ENCODE data around the gene ROGDI. TPM values are rescaled to one million over a fixed set of nuclear protein-coding genes. Genes with fewer than 3 reads are reported as not detected.

ROGDI gene
- total and polyA plus RNA-seq, 2 donors (not counting 3 experiments of a cell fraction or from before 2014, with no cell fraction given) = 12.0 to 36.9 TPM

DNA sequence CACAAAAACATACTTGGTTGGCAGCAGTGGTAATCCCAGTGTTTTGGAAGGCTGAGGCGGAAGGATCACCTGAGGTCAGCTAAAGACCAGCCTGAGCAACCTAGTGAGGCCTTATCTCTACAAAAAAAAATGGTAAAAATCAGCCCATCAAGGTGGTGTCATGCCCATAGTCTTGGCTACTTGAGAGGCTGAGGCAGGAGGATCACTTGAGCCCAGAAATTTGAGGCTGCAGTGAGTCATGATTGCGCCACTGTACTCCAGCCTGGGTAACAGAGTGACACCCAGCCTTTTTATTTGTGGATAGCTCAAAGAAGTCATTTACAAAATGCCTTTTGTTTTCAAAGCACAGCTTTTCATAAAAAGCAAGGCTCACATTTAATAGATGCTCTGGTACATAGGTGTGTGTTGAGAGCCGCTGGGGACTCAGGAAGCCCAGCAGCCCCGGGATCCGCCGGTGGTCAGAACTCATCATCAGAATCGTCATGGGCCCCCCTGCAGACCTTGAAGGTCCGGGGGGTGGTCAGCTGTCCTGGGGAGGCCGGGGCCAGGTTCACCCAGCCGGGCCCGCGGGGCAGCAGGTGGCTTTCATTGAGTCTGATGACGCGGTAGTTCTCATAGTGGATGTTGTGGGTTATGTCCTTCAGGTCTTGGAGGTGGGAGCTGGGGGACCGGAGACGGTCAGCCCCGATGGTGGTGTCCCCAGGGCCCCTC is 24.9 kb downstream of the ROGDI start:
- FAIRE-seq (no peak), DNase-seq (ENCODE audit: low read depth, low spot score) (no peak)
- no peak for TF ChIP-seq GATA2 (IDR thresholded peaks at IDR 0.05; ENCODE audit: insufficient read depth, insufficient read length, low read depth, low read length)
- no peak for TF ChIP-seq FOS (IDR thresholded peaks at IDR 0.05; ENCODE audit: borderline replicate concordance, insufficient read depth, low read length)
- TF ChIP-seq, protein P1, sequence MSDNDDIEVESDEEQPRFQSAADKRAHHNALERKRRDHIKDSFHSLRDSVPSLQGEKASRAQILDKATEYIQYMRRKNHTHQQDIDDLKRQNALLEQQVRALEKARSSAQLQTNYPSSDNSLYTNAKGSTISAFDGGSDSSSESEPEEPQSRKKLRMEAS (IDR thresholded peaks at IDR 0.05; ENCODE audit: insufficient read depth, insufficient read length) = no peak
- TF ChIP-seq JUN (IDR thresholded peaks at IDR 0.05; ENCODE audit: borderline replicate concordance, insufficient read depth, insufficient read length, low read depth) = no peak
- TF ChIP-seq, protein P2, sequence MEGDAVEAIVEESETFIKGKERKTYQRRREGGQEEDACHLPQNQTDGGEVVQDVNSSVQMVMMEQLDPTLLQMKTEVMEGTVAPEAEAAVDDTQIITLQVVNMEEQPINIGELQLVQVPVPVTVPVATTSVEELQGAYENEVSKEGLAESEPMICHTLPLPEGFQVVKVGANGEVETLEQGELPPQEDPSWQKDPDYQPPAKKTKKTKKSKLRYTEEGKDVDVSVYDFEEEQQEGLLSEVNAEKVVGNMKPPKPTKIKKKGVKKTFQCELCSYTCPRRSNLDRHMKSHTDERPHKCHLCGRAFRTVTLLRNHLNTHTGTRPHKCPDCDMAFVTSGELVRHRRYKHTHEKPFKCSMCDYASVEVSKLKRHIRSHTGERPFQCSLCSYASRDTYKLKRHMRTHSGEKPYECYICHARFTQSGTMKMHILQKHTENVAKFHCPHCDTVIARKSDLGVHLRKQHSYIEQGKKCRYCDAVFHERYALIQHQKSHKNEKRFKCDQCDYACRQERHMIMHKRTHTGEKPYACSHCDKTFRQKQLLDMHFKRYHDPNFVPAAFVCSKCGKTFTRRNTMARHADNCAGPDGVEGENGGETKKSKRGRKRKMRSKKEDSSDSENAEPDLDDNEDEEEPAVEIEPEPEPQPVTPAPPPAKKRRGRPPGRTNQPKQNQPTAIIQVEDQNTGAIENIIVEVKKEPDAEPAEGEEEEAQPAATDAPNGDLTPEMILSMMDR (IDR thresholded peaks at IDR 0.05; ENCODE audit: extremely low read depth in 1 of 2, insufficient read depth in 1 of 2, low read depth in 1 of 2, low read length in 2 of 2) = no peak
- TF ChIP-seq EZH2 (IDR thresholded peaks at IDR 0.05; ENCODE audit: borderline replicate concordance, low read depth, low read length, severe bottlenecking) = no peak
- TF ChIP-seq MYC (IDR thresholded peaks at IDR 0.05; ENCODE audit: low read depth, low read length) = no peak
- TF ChIP-seq POLR2AphosphoS5 (IDR thresholded peaks at IDR 0.05; ENCODE audit: insufficient read depth, low read depth, low read length) = no peak
- CTCF ChIA-PET = no interaction called here
- H3K27me3 ChIP-seq (ENCODE audit: control insufficient read depth in 2 of 2, insufficient read depth in 2 of 2, low read length in 2 of 2) = no peaks in the 10 kb centered on the region
- POLR2A ChIA-PET = no interaction called here
- H2AFZ ChIP-seq (ENCODE audit: low read depth, low read length) = no peak overlapping the region
- no peaks in the 10 kb centered on the region for H3K9me1 ChIP-seq (replicated peaks; ENCODE audit: control insufficient read depth, extremely low read depth, insufficient read depth, low read length)
- BruUV-seq (replicated peaks) = no TSS peak
- dilution Hi-C loops (cut with MboI; ENCODE audit: extremely low pct_ligation_motif_present, low sequenced_read_pairs) = no loop called here
- no peaks in the 10 kb centered on the region for H4K20me1 ChIP-seq (replicated peaks; ENCODE audit: control insufficient read depth, extremely low read depth, insufficient read depth, low read length)
- no peak overlapping the region for H3K27ac ChIP-seq (ENCODE audit: insufficient read depth, low read depth, low read length)
- intact Hi-C loops (cut with micrococcal nuclease) = no loop called here
- H3K36me3 ChIP-seq (ENCODE audit: control insufficient read depth in 2 of 2, extremely low read depth in 1 of 2, insufficient read depth in 2 of 2, low read length in 2 of 2) = no peaks in the 10 kb centered on the region
- H3K9ac ChIP-seq (replicated peaks; ENCODE audit: extremely low read depth, insufficient read depth, low read length) = no peak overlapping the region
- no peaks in the 10 kb centered on the region for H3K9me3 ChIP-seq (replicated peaks; ENCODE audit: control insufficient read depth, insufficient read depth, low read length)
- no peak overlapping the region for H3K4me2 ChIP-seq (ENCODE audit: insufficient read depth, low read length)
- no peak overlapping the region for H3K4me3 ChIP-seq (replicated peaks in 1 of 3; ENCODE audit: insufficient read depth in 1 of 3, low read depth in 1 of 3, low read length in 3 of 3)
- H3K4me1 ChIP-seq (ENCODE audit: control insufficient read depth, extremely low read depth, insufficient read depth, low read length) = no peaks in the 10 kb centered on the region
- H3K79me2 ChIP-seq (ENCODE audit: control insufficient read depth, insufficient read depth, low read length) = no peaks in the 10 kb centered on the region
